Endothelial cell of hepatic sinusoid (primary cell): Measurements from ENCODE around the gene RND3.

ENCODE experiments used
- in situ Hi-C: cut with HindIII; loops from 2 replicates; pipeline ENCODE4 v1.10.0; 2017; ENCODE audit warnings: low sequenced_read_pairs

The RND3 gene, protein sequence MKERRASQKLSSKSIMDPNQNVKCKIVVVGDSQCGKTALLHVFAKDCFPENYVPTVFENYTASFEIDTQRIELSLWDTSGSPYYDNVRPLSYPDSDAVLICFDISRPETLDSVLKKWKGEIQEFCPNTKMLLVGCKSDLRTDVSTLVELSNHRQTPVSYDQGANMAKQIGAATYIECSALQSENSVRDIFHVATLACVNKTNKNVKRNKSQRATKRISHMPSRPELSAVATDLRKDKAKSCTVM

DNA sequence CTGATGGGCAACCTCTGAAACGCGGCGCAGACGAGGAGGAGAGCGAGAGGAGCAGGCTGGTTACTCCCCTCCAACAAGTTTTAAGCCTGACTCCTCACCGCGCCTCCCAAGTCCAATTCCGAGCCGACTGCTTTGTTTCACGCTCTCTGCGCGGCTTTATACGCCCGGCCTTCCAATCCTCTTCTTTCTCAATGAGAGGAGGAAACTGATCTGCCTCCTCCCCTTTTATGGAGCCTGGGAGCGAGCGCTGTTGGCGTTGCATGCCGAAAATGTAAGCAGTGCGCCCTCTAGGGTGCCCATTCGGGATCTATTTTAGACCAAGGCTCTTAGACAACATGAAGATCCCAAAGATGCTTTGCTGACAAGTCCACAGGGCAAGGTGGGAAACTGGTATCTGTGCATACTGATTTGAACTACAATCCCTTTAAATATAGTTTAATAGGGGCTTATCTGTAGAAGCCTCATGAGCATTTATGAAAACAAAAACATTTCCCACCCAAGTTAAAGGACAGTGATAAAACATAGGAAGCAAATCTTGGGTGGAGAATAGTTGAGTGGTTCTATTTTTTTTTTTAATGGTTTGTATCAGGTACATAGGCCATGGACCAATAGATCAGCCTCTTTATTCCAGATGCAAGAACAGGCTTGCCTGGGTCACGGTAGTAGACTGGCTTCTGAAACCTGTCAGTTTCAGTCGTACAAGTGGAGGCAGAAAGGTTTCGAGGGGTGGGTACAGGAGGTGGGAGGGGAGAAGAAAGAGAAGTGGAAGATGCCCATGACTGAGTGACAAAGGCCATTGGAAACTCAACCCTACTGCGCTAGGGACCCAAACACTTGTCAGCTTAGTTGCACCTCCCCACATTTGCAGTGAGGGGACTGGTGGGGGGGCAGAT is at the start of gene RND3:
Gene RND3 (minus strand): TSS at position 131 of the 893 bp plus-strand sequence. CDS start 250 bp downstream, outside the sequence.
- in situ Hi-C loops, result no loop called here

DNA sequence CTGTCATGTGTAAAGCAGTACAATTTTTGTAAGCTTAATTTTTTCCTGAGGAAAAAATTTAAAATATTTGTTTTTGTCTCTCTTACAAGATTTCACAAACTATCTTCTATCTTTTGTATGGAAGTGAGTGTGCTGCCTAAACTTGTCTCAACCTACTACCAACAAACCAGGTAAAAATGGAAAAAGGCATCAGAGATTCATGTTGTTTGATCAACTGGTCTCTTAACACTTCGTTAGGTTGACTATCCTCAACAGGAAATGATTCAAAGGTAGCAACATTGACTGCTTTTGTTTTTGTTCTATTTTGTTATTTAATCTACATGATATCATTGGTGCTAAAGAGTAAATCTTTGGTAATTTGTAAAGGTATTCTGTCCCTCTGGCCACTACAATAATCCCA is 47.7 kb upstream of the RND3 start:
- in situ Hi-C loops, result no loop called here

DNA sequence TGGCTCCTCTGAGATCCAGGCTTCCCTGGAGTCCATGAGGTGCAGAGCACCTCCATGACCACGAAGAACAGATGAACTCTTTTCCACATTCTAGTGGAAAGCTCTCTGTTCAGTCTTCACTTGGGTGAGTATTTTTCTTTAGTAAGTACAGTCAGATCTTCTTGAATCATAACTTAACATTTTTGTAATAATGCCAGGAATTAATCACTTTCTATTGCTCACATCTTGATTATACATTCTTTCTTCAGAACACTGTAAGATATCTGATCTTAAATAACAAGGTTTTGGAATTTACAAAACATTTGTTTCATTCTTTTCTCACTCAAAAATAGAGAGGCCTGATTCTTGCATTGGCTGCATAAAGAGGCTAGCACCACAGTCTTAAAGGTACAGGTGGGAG is 45.4 kb upstream of the RND3 start:
- in situ Hi-C loops, result no loop called here

DNA sequence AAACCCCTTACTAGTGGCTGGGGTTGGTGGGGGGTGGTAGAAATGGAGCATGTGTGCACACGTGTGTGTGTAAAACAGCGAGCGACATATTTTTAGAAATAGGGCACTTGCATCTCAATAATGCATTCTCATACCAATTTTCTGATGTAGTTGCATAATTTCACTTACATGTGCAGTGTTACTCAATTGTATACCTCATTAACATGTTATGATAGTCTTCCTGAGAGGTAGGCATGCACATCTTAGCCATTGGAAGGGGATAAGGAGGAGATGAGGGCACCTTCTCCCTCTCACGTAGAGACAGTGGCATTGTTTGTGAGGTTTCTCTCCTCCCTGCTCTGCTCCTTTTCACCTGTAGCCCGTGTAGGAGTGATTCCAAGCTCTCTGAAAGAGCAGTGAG is 44.6 kb upstream of the RND3 start:
- in situ Hi-C loops, result no loop called here

DNA sequence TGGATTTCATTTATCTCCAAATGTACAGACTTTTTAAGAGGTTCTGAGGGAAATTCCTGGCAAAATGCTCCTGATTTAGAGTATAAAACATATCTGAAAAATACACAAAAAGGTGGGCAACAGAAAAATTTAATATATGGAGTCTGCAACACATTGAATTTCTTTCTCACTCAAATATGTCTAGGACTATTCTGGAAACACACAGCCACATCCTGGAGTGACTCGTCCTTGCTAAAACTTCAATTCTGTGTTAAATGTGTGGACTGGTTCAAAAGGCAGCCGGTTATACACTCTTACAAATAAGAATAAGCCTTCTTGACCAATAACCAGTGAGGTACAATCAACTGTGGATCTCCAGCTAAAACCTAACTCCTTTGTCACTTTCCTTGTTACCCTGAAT is 44.1 kb upstream of the RND3 start:
- in situ Hi-C loops, result no loop called here

DNA sequence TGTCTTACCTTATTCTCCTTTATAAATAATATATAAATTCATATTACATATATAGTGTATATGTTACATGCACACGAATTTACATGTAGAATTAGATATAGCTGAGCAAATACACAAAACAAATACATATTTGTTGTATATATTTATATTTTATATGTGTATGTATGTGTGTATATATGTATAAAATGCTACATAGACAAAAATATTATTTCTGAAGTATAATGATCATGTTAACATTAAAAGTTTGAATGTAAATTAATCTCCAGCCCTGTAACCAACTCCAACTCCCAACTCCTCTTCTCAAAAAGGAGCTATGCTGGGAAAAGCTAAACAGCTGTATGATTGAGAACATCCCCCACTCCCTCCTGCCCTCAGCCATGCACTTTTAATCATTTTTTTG is 42.7 kb upstream of the RND3 start:
- in situ Hi-C loops, result no loop called here

DNA sequence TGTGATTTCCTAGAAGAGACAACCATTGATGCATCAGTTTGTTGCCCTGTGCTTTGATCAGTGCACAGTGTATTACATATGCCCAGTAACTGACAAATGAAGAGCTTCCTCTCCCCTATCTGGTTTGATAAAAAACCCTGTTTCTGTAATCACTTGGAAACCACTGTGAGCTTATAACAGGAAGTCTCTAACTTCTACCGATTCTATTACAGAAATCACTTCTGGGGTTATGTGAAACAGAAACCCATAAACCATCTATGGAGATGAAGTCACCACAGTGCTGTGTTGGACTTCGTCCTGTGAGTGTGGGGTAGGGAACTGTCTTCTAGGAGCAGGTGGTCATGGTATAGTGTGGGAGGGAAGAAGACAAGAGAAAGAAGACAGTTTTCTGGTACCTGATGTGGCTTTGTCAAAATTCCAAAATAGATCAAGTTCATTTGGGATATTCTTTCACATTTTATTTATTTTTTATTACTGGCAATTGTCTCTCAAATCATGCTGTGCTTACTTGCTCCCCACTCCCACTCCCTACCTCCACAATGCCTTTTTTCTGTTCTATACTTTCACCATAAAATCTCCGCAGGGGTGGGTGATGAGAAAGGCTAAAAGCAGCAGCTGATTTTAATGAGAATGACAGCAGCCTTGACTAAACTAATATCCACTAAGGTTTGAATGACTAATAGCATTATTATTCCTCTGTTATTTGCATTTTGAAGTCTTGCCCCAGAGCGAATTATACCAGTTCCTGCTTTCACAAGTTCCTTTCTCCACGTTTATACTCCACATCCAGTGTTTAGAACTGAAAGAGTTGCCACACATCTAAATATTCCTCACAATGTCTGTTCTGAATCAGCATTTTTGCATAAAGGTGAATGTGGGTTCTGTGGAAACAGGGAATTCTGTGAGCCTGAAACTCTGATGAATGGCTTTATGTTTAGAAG is 41.7 kb upstream of the RND3 start:
- in situ Hi-C loops, result no loop called here

DNA sequence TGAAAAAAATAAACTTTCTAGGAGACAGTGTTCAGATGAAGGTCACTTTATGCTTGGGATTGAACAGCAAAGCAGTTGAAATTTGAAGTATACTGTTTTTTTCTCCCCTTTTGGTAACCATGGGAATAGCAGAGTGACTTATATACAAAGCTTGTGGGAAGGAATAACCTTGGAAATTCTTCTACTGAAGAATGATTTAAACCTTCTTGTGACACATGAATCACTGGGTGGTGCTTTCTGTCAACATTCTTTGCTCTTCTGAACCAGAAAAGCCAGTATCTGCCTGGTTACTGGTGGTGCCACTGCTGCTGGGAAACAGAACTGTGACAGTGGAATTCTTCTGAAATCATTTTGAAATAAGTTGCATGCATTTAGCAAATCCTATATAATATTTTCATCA is 39.4 kb upstream of the RND3 start:
- in situ Hi-C loops, result no loop called here

DNA sequence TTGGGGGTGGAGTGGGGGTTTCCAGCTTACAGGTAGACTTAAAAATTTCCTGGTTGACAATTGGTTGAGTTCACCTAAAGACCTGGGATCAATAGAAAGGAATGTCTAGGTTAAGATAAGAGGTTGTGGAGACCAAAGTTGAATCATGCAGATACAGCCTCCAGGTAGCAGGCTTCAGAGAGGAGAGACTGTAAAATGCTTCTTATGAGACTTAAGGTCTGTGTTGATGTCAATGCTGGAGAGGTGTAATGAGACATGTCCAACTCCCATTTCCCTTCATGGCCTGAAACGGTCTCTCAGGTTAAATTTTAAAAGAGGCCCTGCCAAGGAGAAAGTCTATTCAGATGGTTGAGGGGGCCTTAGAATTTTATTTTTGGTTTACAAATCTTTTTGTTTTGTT is 38.5 kb upstream of the RND3 start:
- in situ Hi-C loops, result no loop called here

DNA sequence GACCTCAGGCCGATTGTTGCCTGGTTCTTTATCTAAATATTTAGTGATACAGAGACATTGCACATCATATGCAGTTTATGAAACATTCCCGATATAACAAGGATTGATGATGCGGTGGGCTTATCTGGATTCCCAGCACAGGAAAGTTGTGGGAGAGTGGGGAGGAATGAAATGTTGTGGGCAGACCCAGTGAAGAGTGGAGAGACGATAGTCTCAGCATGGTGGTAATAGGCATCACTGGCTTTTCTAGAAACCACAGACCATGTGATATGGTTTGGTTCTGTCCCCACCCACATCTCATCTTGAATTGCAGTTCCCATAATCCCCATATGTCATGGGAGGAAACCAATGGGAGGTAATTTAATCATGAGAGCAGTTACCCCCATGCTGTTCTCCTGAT is 34.8 kb upstream of the RND3 start:
- in situ Hi-C loops, result no loop called here

DNA sequence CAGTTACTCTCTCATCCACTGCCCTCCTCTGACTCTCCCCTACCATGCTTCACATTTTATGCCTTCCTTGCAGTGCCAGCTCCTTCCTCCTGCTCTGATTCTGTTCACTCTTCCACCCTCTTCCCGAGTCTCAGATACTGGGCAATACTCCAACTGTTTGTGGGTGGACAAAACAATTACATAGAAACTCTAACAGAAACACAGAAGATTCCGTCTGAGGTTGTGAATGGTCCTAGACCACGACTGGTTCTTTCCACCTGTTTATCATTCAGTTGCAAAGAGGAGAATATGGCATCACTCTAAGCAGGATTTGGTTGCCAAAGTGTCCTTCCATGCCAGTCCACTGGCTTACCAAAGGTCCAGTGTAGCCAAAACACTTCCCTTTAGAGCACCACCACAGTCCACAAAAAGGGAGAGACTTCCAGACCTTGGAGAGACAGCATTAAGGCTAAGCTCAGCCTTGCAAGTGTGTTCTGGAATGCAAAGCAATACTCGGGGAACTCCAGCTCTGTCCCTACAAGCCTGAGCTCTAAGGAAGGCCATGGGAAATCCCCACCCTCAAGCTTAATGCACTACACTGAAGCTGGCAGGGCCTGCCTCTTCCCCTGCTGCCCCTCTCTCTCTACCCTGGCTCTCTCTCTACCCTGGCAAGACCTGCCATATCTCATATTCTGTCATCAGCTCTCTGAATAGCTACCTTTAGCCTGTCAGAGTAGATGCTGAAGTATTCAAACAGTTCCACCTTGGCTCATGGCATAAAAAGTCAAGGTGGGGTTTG is 33.6 kb upstream of the RND3 start:
- in situ Hi-C loops, result no loop called here

DNA sequence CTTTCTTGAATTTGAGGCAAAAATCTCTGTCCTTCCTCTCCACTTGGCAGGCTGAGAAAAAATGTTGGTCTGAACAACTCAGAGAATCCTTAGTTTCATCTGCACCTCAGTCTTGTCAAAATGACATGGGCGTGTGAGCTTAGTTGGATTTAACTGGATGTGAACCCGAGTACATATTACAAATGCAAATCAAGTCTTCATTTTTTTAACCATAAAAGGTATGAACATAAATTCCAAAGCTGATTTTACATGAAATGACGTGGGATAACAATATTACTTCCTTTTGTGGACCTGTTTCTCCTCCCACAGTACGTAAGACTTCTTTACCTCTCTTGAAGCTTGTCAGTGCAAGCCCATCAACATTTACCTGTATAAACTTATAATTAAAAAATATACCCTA is 32.6 kb upstream of the RND3 start:
- in situ Hi-C loops, result no loop called here

DNA sequence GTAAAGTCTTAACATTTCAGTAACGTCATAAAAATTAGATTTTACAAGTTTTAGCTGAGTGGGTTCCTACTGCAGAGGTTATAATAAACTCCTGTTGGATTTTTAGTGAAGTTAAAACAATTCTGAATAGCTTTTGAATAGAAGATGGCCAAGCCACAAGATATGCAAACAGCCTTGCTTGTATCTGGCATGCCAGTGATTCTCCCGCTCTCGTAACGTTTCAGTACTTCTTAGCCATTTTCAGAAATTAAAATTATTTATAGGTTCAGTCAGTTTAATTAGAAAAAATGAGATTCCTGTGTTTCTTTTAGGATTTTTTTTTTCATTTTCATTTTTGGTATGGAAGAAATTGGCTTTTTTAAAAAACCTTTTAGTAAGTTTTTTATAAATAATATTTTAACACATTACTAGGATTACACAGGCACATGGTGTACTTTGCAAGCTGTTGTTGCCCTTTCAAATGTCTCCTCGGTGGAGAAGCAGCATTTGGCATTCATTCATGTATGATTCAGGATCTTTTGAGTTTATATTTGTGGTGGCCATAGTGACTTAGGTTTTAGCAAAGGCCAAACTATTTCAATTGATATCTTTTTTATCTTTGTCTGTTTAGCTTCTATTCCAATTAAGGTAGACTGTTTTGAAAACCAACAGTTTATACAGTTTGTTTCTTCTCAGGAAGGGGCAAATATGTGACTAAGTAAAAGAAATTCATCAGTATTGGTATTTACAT is 30.6 kb upstream of the RND3 start:
- in situ Hi-C loops, result no loop called here

DNA sequence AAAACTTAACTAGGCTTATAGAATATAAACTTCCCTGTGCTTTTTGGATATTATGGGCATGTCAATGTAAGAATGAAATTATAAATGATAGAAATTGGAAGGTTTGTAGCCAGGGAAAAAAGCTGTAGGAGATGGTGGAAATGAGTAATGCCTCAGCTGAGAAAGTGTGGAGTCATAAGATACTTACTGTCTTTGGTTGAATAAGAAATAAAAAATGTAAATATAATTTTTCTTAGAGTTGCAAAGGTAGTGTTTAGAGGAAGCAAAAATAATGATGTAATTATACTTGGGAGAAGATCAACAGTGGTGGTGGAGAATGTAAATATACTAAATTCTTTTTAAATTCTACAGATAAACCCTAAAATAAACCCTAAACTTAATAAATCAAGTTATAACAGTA is 26.2 kb upstream of the RND3 start:
- in situ Hi-C loops, result no loop called here

DNA sequence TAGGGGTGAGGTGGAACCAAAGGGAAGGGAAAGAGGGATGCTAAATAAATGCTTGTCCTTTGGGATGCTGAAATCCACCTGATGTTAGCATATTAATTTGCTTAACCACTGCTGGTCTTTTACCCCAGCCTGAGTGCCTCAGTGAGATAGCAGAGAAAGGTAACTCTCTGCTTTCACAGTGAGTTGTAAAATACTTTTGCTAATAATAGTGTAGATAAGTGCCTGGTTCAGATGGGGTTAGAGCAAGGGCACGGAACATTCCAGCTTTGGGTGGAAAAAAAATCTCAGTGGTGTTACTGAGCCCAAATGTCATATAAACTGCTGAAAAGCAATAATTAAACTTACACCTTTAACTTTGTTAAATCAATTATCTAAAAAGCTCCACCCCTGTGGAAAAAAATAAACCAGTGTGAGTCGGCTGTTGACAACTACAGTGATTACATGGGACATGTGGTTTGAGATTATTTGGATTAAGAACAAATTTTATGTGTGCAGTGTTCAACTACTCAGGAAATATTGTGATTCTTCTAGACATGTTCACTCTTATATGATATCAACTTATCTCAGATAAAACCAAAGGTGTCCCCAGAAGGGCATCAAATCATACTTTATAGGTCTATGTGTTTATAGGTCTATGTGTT is 21.1 kb upstream of the RND3 start:
- in situ Hi-C loops, result no loop called here

DNA sequence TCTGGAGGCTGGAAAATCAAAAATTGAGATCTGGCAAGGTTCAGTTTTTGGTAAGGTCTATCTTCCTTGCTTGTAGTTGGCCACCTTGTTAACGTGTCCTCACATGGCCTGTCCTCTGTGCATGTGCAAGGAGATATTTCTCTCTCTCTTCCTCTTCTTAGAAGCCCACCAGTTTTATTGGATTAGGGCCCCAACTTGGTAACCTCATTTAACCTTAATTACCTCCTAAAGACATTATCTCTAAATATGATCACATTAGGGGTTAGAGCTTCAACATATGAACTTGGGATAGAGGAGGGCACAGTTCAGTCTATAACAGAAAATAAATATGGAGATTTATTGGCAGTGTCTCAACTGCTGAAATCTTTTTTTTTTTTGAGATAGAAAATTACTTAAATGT is 19.6 kb upstream of the RND3 start:
- in situ Hi-C loops, result no loop called here

DNA sequence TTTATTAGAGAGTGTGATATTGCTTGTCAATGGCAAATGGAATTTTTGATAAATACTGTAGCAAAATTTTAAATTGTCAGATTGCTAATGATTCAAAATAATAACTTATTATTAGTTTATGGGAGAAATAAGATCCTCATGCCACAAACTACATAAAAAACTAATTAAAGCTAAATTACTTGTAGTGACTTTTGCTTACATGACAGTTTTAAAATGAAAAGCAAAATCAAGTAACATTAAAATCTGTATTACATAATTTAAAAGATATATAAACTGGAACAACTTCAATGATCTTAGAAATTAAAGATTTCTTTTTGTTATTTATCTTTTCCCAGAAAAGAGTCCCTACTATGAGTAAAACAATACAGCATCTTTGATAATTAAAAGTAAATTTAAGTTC is 17.7 kb upstream of the RND3 start:
- in situ Hi-C loops, result no loop called here

DNA sequence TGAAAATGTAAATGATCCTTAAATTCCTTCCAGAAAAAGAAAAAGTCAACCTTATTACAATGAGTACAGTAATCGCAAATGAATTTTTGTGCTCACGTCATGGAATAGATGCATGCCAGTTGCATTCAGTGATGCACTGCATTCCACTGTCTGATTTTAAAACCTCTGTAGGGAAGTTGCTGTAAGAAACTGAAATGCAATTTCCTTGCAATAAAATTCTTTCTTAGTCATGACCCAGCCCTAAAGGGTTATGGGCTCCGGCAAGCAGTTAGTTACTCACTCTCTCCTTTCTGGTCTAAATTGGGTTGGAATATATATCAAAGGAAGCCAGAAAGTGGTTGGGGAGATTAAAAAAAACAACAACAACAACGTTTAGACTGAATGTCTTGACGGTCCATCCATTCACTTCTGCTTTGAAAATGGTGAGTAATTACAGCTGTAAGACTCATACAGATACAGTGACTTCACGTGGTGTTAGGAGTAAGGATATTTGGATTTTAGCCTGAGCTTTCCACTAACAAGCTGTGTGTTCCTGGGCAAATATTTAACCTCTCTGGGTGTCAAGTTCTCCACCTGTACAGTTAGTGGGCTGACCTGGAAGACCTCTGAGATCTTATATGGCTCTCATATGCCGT is 8.6 kb upstream of the RND3 start:
- in situ Hi-C loops, result no loop called here

DNA sequence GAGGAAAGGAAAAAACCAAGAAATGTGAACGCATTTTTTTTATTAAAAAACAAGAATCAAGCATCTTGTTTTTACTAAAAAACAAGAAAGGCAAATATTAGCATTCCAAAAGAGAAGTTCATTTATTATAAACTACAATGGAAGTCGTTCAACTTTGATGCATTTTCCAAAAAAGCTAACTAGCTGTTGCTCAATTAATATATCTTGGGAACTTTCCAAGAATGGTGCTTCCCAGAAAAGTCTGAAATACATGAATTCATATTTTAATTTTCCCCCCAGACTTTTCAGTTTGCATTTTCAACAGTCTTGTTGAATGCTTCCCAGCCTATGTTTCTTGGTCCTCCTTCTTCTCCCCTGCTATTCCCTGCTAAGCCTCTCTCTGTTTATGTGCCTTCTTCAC is 7.5 kb upstream of the RND3 start:
- in situ Hi-C loops, result no loop called here
